HS-27A (cell line): Measurements from ENCODE around the gene POLR3K.
"Not testable (repeated sequence)": the region's sequence is repeated elsewhere in the genome, so short reads cannot be mapped to it uniquely, and the experiment has no call there.

Source experiments
- DNase-seq: peaks from one replicate; pipeline ENCODE4 v3.0.0-alpha.2; 2012; ENCODE audit warnings: low read depth, missing footprints

POLR3K gene

GRCh38 chr16:42691-43090, 10.7 kb downstream of the POLR3K start:
- DNase-seq = no peak

GRCh38 chr16:42069-42457, 11.3 kb downstream of the POLR3K start:
- DNase-seq = no peak

- no peak for DNase-seq
These were observed 11.9 kb downstream of the POLR3K start for GRCh38 chr16:41439-42068.

GRCh38 chr16:38941-39892, 14.2 kb downstream of the POLR3K start:
- no peak for DNase-seq

- not testable (repeated sequence) for DNase-seq
These were observed 15.2 kb downstream of the POLR3K start for GRCh38 chr16:38206-38605.

- no peak for DNase-seq
These were observed 15.9 kb downstream of the POLR3K start for GRCh38 chr16:37511-37910.

GRCh38 chr16:36336-36984, 16.9 kb downstream of the POLR3K start:
- DNase-seq = no peak

- no peak for DNase-seq
These were observed 17.6 kb downstream of the POLR3K start for GRCh38 chr16:35678-36305.

GRCh38 chr16:35011-35677, 18.3 kb downstream of the POLR3K start:
- no peak for DNase-seq

- no peak for DNase-seq
These were observed 18.8 kb downstream of the POLR3K start for GRCh38 chr16:34648-34987.

GRCh38 chr16:33877-34647, 19.3 kb downstream of the POLR3K start:
- DNase-seq = no peak

- not testable (repeated sequence) for DNase-seq
These were observed 20.1 kb downstream of the POLR3K start for GRCh38 chr16:33154-33876.

- not testable (repeated sequence) for DNase-seq
These were observed 22.8 kb downstream of the POLR3K start for GRCh38 chr16:30627-31026.

GRCh38 chr16:25926-26348, 27.5 kb downstream of the POLR3K start:
- not testable (repeated sequence) for DNase-seq

GRCh38 chr16:24151-24550, 29.3 kb downstream of the POLR3K start:
- DNase-seq = not testable (repeated sequence)

GRCh38 chr16:20886-21285, 32.5 kb downstream of the POLR3K start:
- DNase-seq = not testable (repeated sequence)

GRCh38 chr16:17062-17765, 36.2 kb downstream of the POLR3K start:
- not testable (repeated sequence) for DNase-seq

GRCh38 chr16:10772-11171, 42.6 kb downstream of the POLR3K start:
- not testable (repeated sequence) for DNase-seq

GRCh38 chr16:9903-10665, 43.3 kb downstream of the POLR3K start:
- no peak for DNase-seq
